Keratinocyte (primary cell): ENCODE data around the gene PID1. TPM values are rescaled to one million over a fixed set of nuclear protein-coding genes. Genes with fewer than 3 reads are reported as not detected.

Experiments used
- DNase-seq: peaks from one replicate; pipeline ENCODE4 v3.0.0-alpha.2; 2011; ENCODE audit warnings: low read depth, missing footprints, low spot score
- FAIRE-seq: peaks from 2 replicates; lab custom pipeline; 2011; peaks lifted over from hg19 to GRCh38; lab: Jason Lieb, UNC
- H2AFZ ChIP-seq: 2 replicates; pipeline ENCODE4 v1.6.0; 2012; ENCODE audit warnings: low read length, control low read depth, inconsistent platforms; ENCODE audit not compliant: control insufficient read depth
- H3K27ac ChIP-seq: 2 replicates; pipeline ENCODE4 v1.5.1; 2011; ENCODE audit warnings: low read length; ENCODE audit not compliant: control insufficient read depth, insufficient read depth
- H3K27me3 ChIP-seq: 3 replicates; pipeline ENCODE4 v1.6.0; 2011; ENCODE audit warnings: low read length; ENCODE audit not compliant: control insufficient read depth, insufficient read depth; ENCODE audit errors: extremely low read depth
- H3K36me3 ChIP-seq, 2 experiments: 2 replicates in 1 of 2; 3 replicates in 1 of 2; pipeline ENCODE4 v1.5.1; 2011; ENCODE audit warnings: low read length in 2 of 2, mild to moderate bottlenecking in 1 of 2; ENCODE audit not compliant: control insufficient read depth in 2 of 2, insufficient read depth in 2 of 2; ENCODE audit errors: extremely low read depth in 1 of 2
- H3K4me1 ChIP-seq: 3 replicates; pipeline ENCODE4 v1.5.1; 2011; ENCODE audit warnings: low read length; ENCODE audit not compliant: control insufficient read depth, insufficient read depth; ENCODE audit errors: extremely low read depth
- H3K4me2 ChIP-seq: 3 replicates; pipeline ENCODE4 v1.6.0; 2011; ENCODE audit warnings: low read depth, low read length; ENCODE audit not compliant: control insufficient read depth, insufficient read depth; ENCODE audit errors: extremely low read depth
- H3K4me3 ChIP-seq, 3 experiments: fragments of 200-600 bp in 1 of 3; sonication (generic) in 1 of 3; 2 replicates in 2 of 3; 3 replicates in 1 of 3; pipeline ENCODE4 v1.5.1; 2011 to 2016; ENCODE audit warnings: low read length in 3 of 3, mild to moderate bottlenecking in 3 of 3, control low read depth in 2 of 3, inconsistent platforms in 1 of 3, low read depth in 1 of 3, mixed read lengths in 1 of 3, mixed run types in 1 of 3, moderate library complexity in 1 of 3; ENCODE audit not compliant: control insufficient read depth in 2 of 3, insufficient read depth in 2 of 3; ENCODE audit errors: extremely low read depth in 1 of 3
- H3K79me2 ChIP-seq: 2 replicates; pipeline ENCODE4 v1.6.0; 2012; ENCODE audit warnings: low read length; ENCODE audit not compliant: control insufficient read depth, insufficient read depth
- H3K9ac ChIP-seq: 3 replicates; pipeline ENCODE4 v1.6.0; 2011; ENCODE audit warnings: low read length; ENCODE audit not compliant: control insufficient read depth, insufficient read depth; ENCODE audit errors: extremely low read depth
- H3K9me1 ChIP-seq: 3 replicates; pipeline ENCODE4 v1.6.0; 2011; ENCODE audit warnings: low read length; ENCODE audit not compliant: control insufficient read depth, insufficient read depth; ENCODE audit errors: extremely low read depth
- H3K9me3 ChIP-seq: 2 replicates; pipeline ENCODE4 v1.5.1; 2012; ENCODE audit warnings: low read depth, low read length; ENCODE audit not compliant: control insufficient read depth
- H4K20me1 ChIP-seq: 3 replicates; pipeline ENCODE4 v1.6.0; 2011; ENCODE audit warnings: low read length; ENCODE audit not compliant: control insufficient read depth, insufficient read depth; ENCODE audit errors: extremely low read depth
- EZH2 ChIP-seq: IDR thresholded peaks from one replicate; pipeline ENCODE4 v1.6.1; 2012; ENCODE audit warnings: inconsistent platforms, mild to moderate bottlenecking, low read length, moderate library complexity
- dilution Hi-C: fragments of 300-500 bp; cut with MboI; formaldehyde crosslinking; loops from one replicate; pipeline ENCODE4 v1.7.0; 2020; ENCODE audit warnings: low sequenced_read_pairs; ENCODE audit not compliant: extremely low pct_ligation_motif_present
- polyA plus RNA-seq, 5 experiments: library from polyadenylated mRNA; depleted of rRNA in 3 of 5; stranded (reverse) in 3 of 5; stranded (forward) in 1 of 5; unstranded in 1 of 5; fragments of >200 nt; gene quantifications; 1 replicate in 1 of 5; 2 replicates in 3 of 5; 3 replicates in 1 of 5; pipeline versions ENCODE4 v1.2.1 to v1.2.3, GENCODE V29; 2011 to 2012; ENCODE audit warnings: missing spikeins in 2 of 5, low read depth in 1 of 5, low replicate concordance in 1 of 5
- TF ChIP-seq, protein P1 (sequence below), 3 experiments: IDR thresholded peaks in 1 of 3; conservative IDR thresholded peaks in 1 of 3; optimal IDR thresholded peaks in 1 of 3; 2 replicates in 2 of 3; 3 replicates in 1 of 3; pipeline versions ENCODE3 to v1.5.1; 2011; ENCODE audit warnings: low read length in 3 of 3, mild to moderate bottlenecking in 3 of 3, moderate library complexity in 2 of 3, control low read depth in 1 of 3, inconsistent platforms in 1 of 3; ENCODE audit not compliant: insufficient read depth in 2 of 3; ENCODE audit errors: extremely low read depth in 1 of 3

Gene PID1
- polyA plus RNA-seq, 1 donor (not counting 4 experiments of a cell fraction or from before 2014, with no cell fraction given), result 5.4 TPM

DNA sequence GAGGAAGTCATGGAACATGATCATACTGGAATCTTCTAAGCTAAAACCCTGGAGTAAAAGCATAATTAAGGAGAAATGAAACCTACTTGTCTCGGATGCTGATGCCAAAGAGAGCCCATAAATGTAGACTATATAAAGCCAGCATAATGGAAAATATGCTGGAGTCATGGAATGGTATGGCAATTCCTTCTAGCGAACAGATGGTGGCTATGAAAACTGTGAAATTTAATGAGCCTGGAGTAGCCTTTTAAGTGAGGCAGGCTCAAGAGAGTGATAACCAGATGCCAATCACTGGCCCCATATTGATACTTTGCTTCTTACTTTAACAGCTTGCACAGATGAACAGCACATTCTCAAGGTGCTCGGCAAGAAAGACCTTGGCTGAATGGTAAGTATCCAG lies 206.3 kb downstream of the PID1 start:
- Histone ChIP-seq H3K4me3 (no peak overlapping the region), H4K20me1 (no peaks in the 10 kb centered on the region), H2AFZ (no peak overlapping the region), H3K9me1 (no peaks in the 10 kb centered on the region), H3K9ac (no peak overlapping the region), H3K9me3 (no peaks in the 10 kb centered on the region), H3K4me1 (no peaks in the 10 kb centered on the region), H3K79me2 (no peaks in the 10 kb centered on the region), H3K36me3 (no peaks in the 10 kb centered on the region), H3K27me3 (no peaks in the 10 kb centered on the region), H3K4me2 (no peak overlapping the region), H3K27ac (no peak overlapping the region)
- DNase-seq, result no peak
- dilution Hi-C loops, result no loop called here
- TF ChIP-seq, protein P1, sequence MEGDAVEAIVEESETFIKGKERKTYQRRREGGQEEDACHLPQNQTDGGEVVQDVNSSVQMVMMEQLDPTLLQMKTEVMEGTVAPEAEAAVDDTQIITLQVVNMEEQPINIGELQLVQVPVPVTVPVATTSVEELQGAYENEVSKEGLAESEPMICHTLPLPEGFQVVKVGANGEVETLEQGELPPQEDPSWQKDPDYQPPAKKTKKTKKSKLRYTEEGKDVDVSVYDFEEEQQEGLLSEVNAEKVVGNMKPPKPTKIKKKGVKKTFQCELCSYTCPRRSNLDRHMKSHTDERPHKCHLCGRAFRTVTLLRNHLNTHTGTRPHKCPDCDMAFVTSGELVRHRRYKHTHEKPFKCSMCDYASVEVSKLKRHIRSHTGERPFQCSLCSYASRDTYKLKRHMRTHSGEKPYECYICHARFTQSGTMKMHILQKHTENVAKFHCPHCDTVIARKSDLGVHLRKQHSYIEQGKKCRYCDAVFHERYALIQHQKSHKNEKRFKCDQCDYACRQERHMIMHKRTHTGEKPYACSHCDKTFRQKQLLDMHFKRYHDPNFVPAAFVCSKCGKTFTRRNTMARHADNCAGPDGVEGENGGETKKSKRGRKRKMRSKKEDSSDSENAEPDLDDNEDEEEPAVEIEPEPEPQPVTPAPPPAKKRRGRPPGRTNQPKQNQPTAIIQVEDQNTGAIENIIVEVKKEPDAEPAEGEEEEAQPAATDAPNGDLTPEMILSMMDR (optimal IDR thresholded peaks at IDR 0.05 in 1 of 3, IDR thresholded peaks at IDR 0.05 in 1 of 3, conservative IDR thresholded peaks at IDR 0.05 in 1 of 3; ENCODE audit: extremely low read depth in 1 of 3, insufficient read depth in 2 of 3, low read length in 3 of 3), result no peak
- no peak for FAIRE-seq

DNA sequence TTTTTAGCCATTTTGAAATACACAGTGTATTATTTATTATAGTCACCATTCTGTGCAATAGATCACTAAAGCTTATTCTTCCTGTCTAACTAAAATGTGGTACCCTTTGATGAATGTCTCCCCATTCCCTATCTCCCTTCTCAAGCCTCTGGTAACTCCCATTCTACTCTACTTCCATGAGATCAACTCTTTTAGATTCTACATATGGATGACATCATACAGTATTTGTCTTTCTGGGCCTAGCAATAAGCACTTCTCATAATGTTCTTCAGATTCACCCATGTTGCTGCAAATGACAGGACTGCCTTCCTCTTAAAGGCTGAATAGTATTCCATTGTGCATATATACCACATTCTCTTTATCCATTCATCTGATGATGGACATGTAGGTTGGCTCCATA lies 210.9 kb downstream of the PID1 start:
- H3K9me3 ChIP-seq, result no peaks in the 10 kb centered on the region
- H3K27ac ChIP-seq, result no peak overlapping the region
- H3K27me3 ChIP-seq, result no peaks in the 10 kb centered on the region
- FAIRE-seq (no peak), DNase-seq (no peak)
- dilution Hi-C loops, result no loop called here
- TF ChIP-seq EZH2, result no peak
- TF ChIP-seq, protein P1 (optimal IDR thresholded peaks at IDR 0.05 in 1 of 3, IDR thresholded peaks at IDR 0.05 in 1 of 3, conservative IDR thresholded peaks at IDR 0.05 in 1 of 3; ENCODE audit: extremely low read depth in 1 of 3, insufficient read depth in 2 of 3, low read length in 3 of 3), result no peak
- H3K36me3 ChIP-seq, result no peaks in the 10 kb centered on the region
- no peak overlapping the region for H2AFZ ChIP-seq
- no peak overlapping the region for H3K4me3 ChIP-seq
- H3K9ac ChIP-seq, result no peak overlapping the region
- no peaks in the 10 kb centered on the region for H3K4me1 ChIP-seq
- H3K4me2 ChIP-seq, result no peak overlapping the region
- no peaks in the 10 kb centered on the region for H4K20me1 ChIP-seq
- H3K79me2 ChIP-seq, result no peaks in the 10 kb centered on the region
- H3K9me1 ChIP-seq, result no peaks in the 10 kb centered on the region
